Heart left ventricle (tissue), 16 donors: Measurements from ENCODE around the gene GRIK1. TPM values are rescaled to one million over a fixed set of nuclear protein-coding genes. Genes with fewer than 3 reads are reported as not detected.

Source experiments
- ATAC-seq, 4 donors: fragments of 200-7000 bp; cut with Tn5 transposase; one replicate each; pipeline ENCODE4 v1.9.1; 2020 to 2022; ENCODE audit warnings: moderate library complexity in 4 of 4, mild to moderate bottlenecking in 3 of 4, moderate number of reproducible peaks in 1 of 4
- DNase-seq, 5 donors: peaks; one replicate each; pipeline ENCODE4 v3.0.0-alpha.2; 2020
- H3K27ac ChIP-seq, 12 donors: fragments of 200-600 bp; sonication (generic) in 4 of 12; one replicate each; pipeline versions ENCODE4 v1.5.0 to v1.8.0; 2016 to 2022; ENCODE audit warnings: mild to moderate bottlenecking in 2 of 12
- H3K27me3 ChIP-seq, 9 donors: fragments of 200-600 bp; sonication (generic) in 2 of 9; one replicate each; pipeline versions ENCODE4 v1.5.1 to v1.8.0; 2016 to 2022; ENCODE audit warnings: mild to moderate bottlenecking in 3 of 9
- H3K36me3 ChIP-seq, 9 donors: fragments of 200-600 bp; sonication (generic) in 2 of 9; one replicate each; pipeline versions ENCODE4 v1.5.0 to v1.8.0; 2018 to 2022; ENCODE audit warnings: mild to moderate bottlenecking in 2 of 9
- H3K4me1 ChIP-seq, 12 donors: fragments of 200-600 bp; sonication (generic) in 4 of 12; one replicate each; pipeline versions ENCODE4 v1.5.0 to v1.8.0; 2016 to 2022; ENCODE audit warnings: mild to moderate bottlenecking in 3 of 12
- H3K4me3 ChIP-seq, 12 donors: fragments of 200-600 bp; sonication (generic) in 4 of 12; one replicate each; pipeline versions ENCODE4 v1.5.0 to v1.8.0; 2017 to 2022; ENCODE audit warnings: mild to moderate bottlenecking in 9 of 12, moderate library complexity in 4 of 12
- H3K9me3 ChIP-seq, 12 donors: fragments of 200-600 bp; sonication (generic) in 4 of 12; one replicate each; pipeline versions ENCODE4 v1.5.0 to v1.8.0; 2016 to 2022; ENCODE audit warnings: mild to moderate bottlenecking in 1 of 12
- POLR2A ChIP-seq, 2 donors: fragments of 450-650 bp; IDR thresholded peaks; one replicate each; pipeline ENCODE4 v1.6.1; 2017; ENCODE audit warnings: antibody characterized with exemption in 2 of 2, mild to moderate bottlenecking in 2 of 2, moderate library complexity in 2 of 2
- WGBS, 4 donors: extraction: QIAGEN DNeasy Blood & Tissue Kit in 2 of 4; methylation state at CpG; one replicate each; pipeline versions ENCODE4 v1.1.5 to v1.1.7; 2013 to 2018; 5-methylcytosine and 5-hydroxymethylcytosine counted together
- intact Hi-C, 10 donors: fragments of 100-400 bp; cut with DNase I; formaldehyde crosslinking; loops; one replicate each; pipeline versions ENCODE4 v1.11.1 to v1.14.2; 2022
- polyA plus RNA-seq, 2 donors: library from polyadenylated mRNA; stranded (reverse); fragments of 200-250 nt; gene quantifications; one replicate each; pipeline ENCODE4 v1.2.3, GENCODE V29; 2013
- total RNA-seq, 9 donors: library from RNA; depleted of rRNA in 2 of 9; stranded (reverse); fragments of >200 nt in 2 of 9; fragmentation: NEBNext Ultra II Directional in 3 of 9; extraction: Animal tissue kit (Norgen Biotek cat#: 25700) in 3 of 9; gene quantifications; one replicate each; pipeline versions ENCODE4 v1.1.0 to v1.2.4, GENCODE V29; 2016 to 2023
- TF ChIP-seq, protein P1 (sequence below), 12 donors: fragments of 200-600 bp; sonication (generic) in 4 of 12; IDR thresholded peaks; one replicate each; pipeline versions ENCODE4 v1.5.0 to v1.8.0; 2018 to 2022; ENCODE audit warnings: antibody characterized with exemption in 12 of 12, mild to moderate bottlenecking in 5 of 12
- donor health status: ischemic (EF 13 %, LVEDD 7.1; RV severe dilation, severe dysfunction).
- donor health status: healthy with polysubstance abuse.
- donor health status: DM: no; HTN: yes; CAD: no.
- donor health status: DM: no; HTN: no; CAD: no.
- donor health status: ischemic (EF 25% LVEDD 6.9; RV normal size, moderate dysfunction).
- donor health status: ischemic (EF 25% LVEDD 5.7; RV mildly dilated, moderate dysfunction).
- donor health status: healthy.
- donor health status: DM: yes; HTN: yes; CAD: no.
- donor health status: ischemic (EF 35%, LVEDD 5.7; RV mildly dilated, moderate dysfunction).
- donor health status: nonischemic (EF 11% LVEDD 7.7; RV severe dilation, severe dysfunction).
- donor health status: DM: yes; HTN: yes; CAD: no.
- donor health status: PGD.
- donor health status: ischemic (EF 29% LVEDD 5.4; RV normal size, mild dysfunction).
- donor health status: nonischemic (EF 23%, LVEDD 6.1; RV moderate dilation, normal function).

The GRIK1 gene
- total and polyA plus RNA-seq, 11 donors, result 0.12 TPM; not detected in 10

- WGBS, 4 donors, result 67 to 72% (median 68%) methylated on average over 3 of the region's 3 CpGs
- ATAC-seq (no peak), DNase-seq (no peak)
- H3K27me3 ChIP-seq, result no peaks in the 10 kb centered on the region
- H3K4me3 ChIP-seq, result no peak overlapping the region
- no peak for TF ChIP-seq POLR2A (IDR thresholded peaks at IDR 0.05)
- TF ChIP-seq, protein P1, sequence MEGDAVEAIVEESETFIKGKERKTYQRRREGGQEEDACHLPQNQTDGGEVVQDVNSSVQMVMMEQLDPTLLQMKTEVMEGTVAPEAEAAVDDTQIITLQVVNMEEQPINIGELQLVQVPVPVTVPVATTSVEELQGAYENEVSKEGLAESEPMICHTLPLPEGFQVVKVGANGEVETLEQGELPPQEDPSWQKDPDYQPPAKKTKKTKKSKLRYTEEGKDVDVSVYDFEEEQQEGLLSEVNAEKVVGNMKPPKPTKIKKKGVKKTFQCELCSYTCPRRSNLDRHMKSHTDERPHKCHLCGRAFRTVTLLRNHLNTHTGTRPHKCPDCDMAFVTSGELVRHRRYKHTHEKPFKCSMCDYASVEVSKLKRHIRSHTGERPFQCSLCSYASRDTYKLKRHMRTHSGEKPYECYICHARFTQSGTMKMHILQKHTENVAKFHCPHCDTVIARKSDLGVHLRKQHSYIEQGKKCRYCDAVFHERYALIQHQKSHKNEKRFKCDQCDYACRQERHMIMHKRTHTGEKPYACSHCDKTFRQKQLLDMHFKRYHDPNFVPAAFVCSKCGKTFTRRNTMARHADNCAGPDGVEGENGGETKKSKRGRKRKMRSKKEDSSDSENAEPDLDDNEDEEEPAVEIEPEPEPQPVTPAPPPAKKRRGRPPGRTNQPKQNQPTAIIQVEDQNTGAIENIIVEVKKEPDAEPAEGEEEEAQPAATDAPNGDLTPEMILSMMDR (IDR thresholded peaks at IDR 0.05), result no peak
- intact Hi-C loops, result no loop called here
- H3K36me3 ChIP-seq, result no peaks in the 10 kb centered on the region
- H3K4me1 ChIP-seq, result peaks cover 0 to 2% (median 0%) of the 10 kb centered on the region in 12 donors
- H3K9me3 ChIP-seq, result no peaks in the 10 kb centered on the region
- no peak overlapping the region for H3K27ac ChIP-seq
Measured at GRCh38 chr21:29753216-29753615, 186.6 kb downstream of the GRIK1 start.

DNA sequence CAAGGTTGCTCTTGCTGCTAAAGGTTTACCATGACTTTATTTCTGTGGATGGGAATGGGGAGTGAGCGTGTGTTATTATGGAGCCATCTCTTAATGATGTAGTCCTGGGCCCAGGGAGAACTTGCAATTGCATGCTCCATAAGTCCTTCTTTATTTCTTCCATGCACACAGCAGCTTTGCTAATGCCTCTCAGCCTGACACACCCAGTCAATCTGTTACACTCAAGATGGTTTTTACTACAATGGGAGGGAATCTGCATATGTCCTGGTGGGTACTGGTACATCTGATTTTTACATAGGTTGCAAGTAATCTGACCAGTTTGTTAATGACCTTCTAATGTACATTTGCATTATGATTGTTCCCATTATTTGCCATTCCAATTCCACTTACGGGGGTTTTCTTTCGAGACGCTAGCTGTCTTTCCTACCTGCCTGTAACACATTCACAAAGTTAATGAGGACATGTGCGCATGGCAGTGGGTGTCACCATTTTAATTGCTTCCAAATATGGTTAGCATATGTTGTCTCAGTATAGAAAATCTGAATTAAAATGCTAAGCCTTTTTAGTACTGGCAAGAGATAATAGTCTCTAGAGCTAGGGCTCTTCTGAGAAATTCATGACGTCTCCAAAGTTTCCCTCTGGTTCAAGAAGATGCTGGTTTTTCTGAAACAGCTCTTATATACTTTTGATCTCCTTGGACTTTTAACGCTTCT is 188.2 kb downstream of the GRIK1 start:
- Histone ChIP-seq H3K27ac (no peak overlapping the region), H3K27me3 (no peaks in the 10 kb centered on the region), H3K36me3 (no peaks in the 10 kb centered on the region), H3K4me3 (no peak overlapping the region), H3K9me3 (no peaks in the 10 kb centered on the region), H3K4me1 (peaks cover 0 to 4% (median 0%) of the 10 kb centered on the region in 12 donors)
- intact Hi-C loops, result no loop called here
- 87 to 91% (median 88%) methylated on average over 7 of the region's 7 CpGs for WGBS, 4 donors
- DNase-seq, result no peak
- TF ChIP-seq, protein P1 (IDR thresholded peaks at IDR 0.05), result no peak
- no peak for TF ChIP-seq POLR2A (IDR thresholded peaks at IDR 0.05)
- no peak for ATAC-seq

DNA sequence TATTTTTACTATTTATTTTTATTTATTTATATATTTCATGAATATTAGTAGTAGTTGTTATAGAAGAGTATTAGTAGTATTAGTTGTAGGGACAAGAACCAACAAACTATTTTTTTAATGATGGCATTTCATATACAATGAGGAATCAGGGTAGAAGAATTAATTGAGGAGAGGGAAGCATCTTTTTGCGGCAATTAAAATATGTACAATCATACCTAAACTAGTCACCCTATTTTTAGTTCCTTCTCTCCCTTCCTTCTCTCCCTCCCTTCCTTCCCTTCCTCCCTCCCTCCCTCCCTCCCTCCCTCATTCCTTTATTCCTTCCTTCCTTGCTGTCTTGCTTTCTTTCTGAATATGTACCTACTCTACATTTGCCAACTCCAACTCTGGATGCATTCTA is 189.8 kb downstream of the GRIK1 start:
- no peaks in the 10 kb centered on the region for H3K27me3 ChIP-seq
- H3K9me3 ChIP-seq, result no peaks in the 10 kb centered on the region
- intact Hi-C loops, result no loop called here
- TF ChIP-seq POLR2A (IDR thresholded peaks at IDR 0.05), result no peak
- TF ChIP-seq, protein P1 (IDR thresholded peaks at IDR 0.05), result no peak
- DNase-seq, result no peak
- no peak overlapping the region for H3K4me3 ChIP-seq
- WGBS, 4 donors, result 76 to 90% (median 87%) methylated on average over 1 of the region's 1 CpG
- H3K27ac ChIP-seq, result no peak overlapping the region
- no peaks in the 10 kb centered on the region for H3K36me3 ChIP-seq
- peaks cover 0 to 4% (median 0%) of the 10 kb centered on the region in 12 donors for H3K4me1 ChIP-seq
- ATAC-seq, result no peak

- H3K4me3 ChIP-seq, result no peak overlapping the region
- ATAC-seq (no peak), DNase-seq (no peak)
- H3K9me3 ChIP-seq, result no peaks in the 10 kb centered on the region
- peaks cover 0 to 4% (median 0%) of the 10 kb centered on the region in 12 donors for H3K4me1 ChIP-seq
- H3K27ac ChIP-seq, result no peak overlapping the region
- WGBS, 4 donors, result 83 to 93% (median 91%) methylated on average over 3 of the region's 3 CpGs
- intact Hi-C loops, result no loop called here
- no peak for TF ChIP-seq POLR2A (IDR thresholded peaks at IDR 0.05)
- TF ChIP-seq, protein P1 (IDR thresholded peaks at IDR 0.05), result no peak
- H3K36me3 ChIP-seq, result no peaks in the 10 kb centered on the region
- no peaks in the 10 kb centered on the region for H3K27me3 ChIP-seq
Measured at GRCh38 chr21:29749223-29749622, 190.6 kb downstream of the GRIK1 start.
